Mesodermal cell (in vitro differentiated cells): ENCODE data around the gene ANXA2.

Source experiments
- H3K27ac ChIP-seq: 2 replicates; pipeline ENCODE4 v1.7.0; 2013; ENCODE audit warnings: mild to moderate bottlenecking, low read depth, low read length, moderate library complexity; ENCODE audit not compliant: severe bottlenecking
- H3K36me3 ChIP-seq: 2 replicates; pipeline ENCODE4 v1.7.1; 2013; ENCODE audit warnings: mild to moderate bottlenecking, low read length, moderate library complexity; ENCODE audit not compliant: control insufficient read depth, insufficient read depth
- H3K4me1 ChIP-seq: one replicate; pipeline ENCODE4 v1.7.1; 2013; ENCODE audit warnings: mild to moderate bottlenecking, low read length; ENCODE audit not compliant: insufficient read depth, control insufficient read depth, poor library complexity, severe bottlenecking
- H3K4me3 ChIP-seq: 2 replicates; pipeline ENCODE4 v1.7.0; 2013; ENCODE audit warnings: low read length, control low read depth, mild to moderate bottlenecking; ENCODE audit not compliant: insufficient read depth, poor library complexity, severe bottlenecking; ENCODE audit errors: extremely low read depth
- H3K9me3 ChIP-seq: 2 replicates; pipeline ENCODE4 v1.7.1; 2013; ENCODE audit warnings: mild to moderate bottlenecking, low read length, moderate library complexity; ENCODE audit not compliant: control insufficient read depth
- WGBS, 2 experiments: methylation state at CpG; one replicate each; pipeline ENCODE4 v1.1.5; 2013; ENCODE audit warnings: missing lambda C conversion rate in 2 of 2; ENCODE audit not compliant: insufficient coverage in 2 of 2; 5-methylcytosine and 5-hydroxymethylcytosine counted together

The ANXA2 gene

DNA sequence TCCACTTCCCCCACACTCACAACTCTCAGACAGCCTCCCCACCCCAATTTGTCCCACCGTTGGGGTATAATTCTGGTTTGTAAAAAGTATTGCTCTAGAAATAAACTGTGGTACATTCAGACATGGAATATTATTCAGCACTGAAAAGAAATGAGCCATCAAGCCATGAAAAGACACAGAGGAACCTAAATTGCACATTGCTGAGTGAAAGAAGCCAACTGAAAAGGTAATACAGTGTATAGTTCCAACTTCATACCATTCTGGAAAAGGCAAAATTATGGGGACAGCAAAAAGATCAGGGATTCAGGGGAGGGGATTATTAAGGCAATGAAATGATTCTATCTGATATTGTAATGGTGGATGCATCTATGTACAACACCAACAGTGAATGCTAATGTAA lies 10.5 kb downstream of the ANXA2 start:
- Histone ChIP-seq H3K27ac (no peak overlapping the region), H3K36me3 (peaks cover 83% of the 10 kb centered on the region), H3K9me3 (no peaks in the 10 kb centered on the region), H3K4me3 (no peak overlapping the region), H3K4me1 (peaks cover 50% of the 10 kb centered on the region)
- no CpG with 5 or more reads among the region's 1 CpG for WGBS, 2 experiments

GRCh38 chr15:60386615-60387014 lies 11.2 kb downstream of the ANXA2 start:
- H3K4me3 ChIP-seq, result no peak overlapping the region
- no peaks in the 10 kb centered on the region for H3K9me3 ChIP-seq
- H3K4me1 ChIP-seq, result peaks cover 47% of the 10 kb centered on the region
- H3K27ac ChIP-seq, result no peak overlapping the region
- H3K36me3 ChIP-seq, result peaks cover 90% of the 10 kb centered on the region
- WGBS, 2 experiments, result 85 to 100% methylated on average over 1 to 2 of the region's 4 CpGs

- WGBS, 2 experiments, result 100% methylated on average over 3 to 4 of the region's 7 CpGs
- peaks cover 50% of the 10 kb centered on the region for H3K4me1 ChIP-seq
- H3K36me3 ChIP-seq, result peaks cover 95% of the 10 kb centered on the region
- H3K4me3 ChIP-seq, result no peak overlapping the region
- H3K27ac ChIP-seq, result no peak overlapping the region
- no peaks in the 10 kb centered on the region for H3K9me3 ChIP-seq
Measured at GRCh38 chr15:60385620-60386552, 11.9 kb downstream of the ANXA2 start.

GRCh38 chr15:60384526-60385126 lies 13.2 kb downstream of the ANXA2 start:
- peaks cover 48% of the 10 kb centered on the region for H3K4me1 ChIP-seq
- H3K36me3 ChIP-seq, result peaks cover 95% of the 10 kb centered on the region
- H3K27ac ChIP-seq, result no peak overlapping the region
- no peak overlapping the region for H3K4me3 ChIP-seq
- H3K9me3 ChIP-seq, result no peaks in the 10 kb centered on the region
- 83% methylated on average over 1 of the region's 3 CpGs; no CpG with 5 or more reads in 1 of the 2 experiments for WGBS, 2 experiments

DNA sequence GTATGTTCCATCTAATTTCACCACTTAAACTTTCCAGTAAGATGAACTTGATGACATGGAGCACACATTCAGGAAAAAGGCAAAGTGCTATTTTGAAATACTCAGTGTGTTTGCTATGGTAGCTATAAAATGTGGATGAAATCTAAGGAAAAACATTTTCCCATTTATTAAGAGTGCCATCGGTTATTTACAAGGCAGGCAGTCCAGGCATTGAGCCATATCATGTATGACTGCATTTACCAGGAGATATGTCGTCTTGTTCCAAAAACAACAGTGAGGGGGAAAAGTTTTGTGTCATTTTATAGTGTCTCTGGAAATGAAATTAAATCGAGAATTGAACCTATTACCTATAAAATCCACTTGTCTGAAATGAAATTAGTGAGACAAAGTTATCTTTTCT lies 13.7 kb downstream of the ANXA2 start:
- Histone ChIP-seq H3K4me1 (peaks cover 43% of the 10 kb centered on the region), H3K36me3 (peaks cover 95% of the 10 kb centered on the region), H3K27ac (no peak overlapping the region), H3K4me3 (no peak overlapping the region), H3K9me3 (no peaks in the 10 kb centered on the region)
- WGBS, 2 experiments, result 100% methylated on average over 1 of the region's 3 CpGs; no CpG with 5 or more reads in 1 of the 2 experiments

DNA sequence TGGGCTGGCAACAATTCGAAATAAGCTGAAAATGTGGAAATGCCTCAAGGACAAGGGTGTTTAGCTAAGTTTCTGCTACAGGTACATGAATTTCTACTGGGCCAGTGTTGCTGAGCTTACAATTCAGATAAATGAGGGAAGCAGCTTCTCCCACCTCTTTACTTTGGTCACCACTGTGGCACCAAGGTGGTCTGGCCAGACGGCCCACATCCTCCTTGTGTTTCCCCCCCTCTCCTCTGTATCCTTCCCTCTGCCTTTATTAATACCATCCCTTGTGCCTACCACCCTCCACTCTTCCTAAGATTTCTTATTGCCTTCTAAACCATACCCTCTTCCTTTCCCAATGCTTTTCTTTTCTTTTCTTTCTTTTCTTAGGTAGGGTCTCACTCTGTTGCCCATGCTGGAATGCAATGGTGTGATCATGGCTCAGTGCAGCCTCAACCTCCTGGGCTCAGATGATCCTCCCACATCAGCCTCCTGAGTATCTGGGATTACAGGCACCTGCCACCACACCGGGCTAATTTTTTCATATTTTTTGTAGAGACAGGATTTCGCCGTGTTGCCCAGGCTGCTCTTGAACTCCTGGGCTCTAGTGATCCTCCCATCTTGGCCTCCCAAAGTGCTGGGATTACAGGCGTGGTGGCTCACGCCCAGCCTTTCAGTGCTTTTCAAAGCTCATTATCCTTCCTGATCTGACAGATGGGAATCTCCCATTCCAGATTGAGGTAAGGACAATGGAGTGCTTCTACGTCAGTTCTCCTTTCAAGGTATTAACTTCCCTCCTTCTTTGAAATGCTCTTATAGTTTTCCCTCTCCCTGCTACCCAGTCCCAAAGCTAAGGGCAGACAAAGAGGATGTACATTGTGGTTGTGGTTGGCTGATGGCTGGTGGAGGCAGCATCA lies 14.8 kb downstream of the ANXA2 start:
- Histone ChIP-seq H3K36me3 (peaks cover 91% of the 10 kb centered on the region), H3K4me1 (peaks cover 46% of the 10 kb centered on the region), H3K9me3 (no peaks in the 10 kb centered on the region), H3K27ac (no peak overlapping the region), H3K4me3 (no peak overlapping the region)
- 94 to 98% methylated on average over 7 of the region's 8 CpGs for WGBS, 2 experiments

DNA sequence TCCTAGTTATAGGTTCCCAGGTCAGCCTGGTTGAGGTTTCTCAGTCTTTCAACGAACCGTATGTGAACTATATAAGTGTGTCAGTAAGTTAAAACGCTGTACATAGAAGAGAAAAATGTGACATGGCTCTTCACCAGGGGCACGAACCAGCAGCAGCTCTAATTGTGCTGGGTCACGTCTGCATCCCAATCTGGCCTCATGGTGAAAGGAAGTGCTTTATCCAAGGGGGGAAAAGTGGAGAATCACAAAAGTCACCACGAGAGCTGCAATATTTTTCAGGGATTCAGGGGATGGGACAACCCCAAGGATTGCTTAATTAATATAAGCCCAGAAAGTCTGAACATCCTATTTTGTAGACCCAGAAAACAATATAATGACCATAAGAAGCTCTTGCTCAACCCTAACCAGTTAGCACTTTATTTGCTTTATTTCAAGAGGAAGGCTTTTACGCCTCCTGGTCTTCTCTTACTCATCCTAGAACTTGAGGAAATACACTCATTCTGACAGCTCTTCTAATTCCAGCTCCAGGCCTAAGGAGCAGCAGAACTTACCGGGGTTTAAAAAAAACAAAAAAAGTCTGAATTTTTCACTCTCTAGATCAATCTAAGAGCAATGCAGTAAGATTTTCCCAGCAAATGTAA lies 16.5 kb downstream of the ANXA2 start:
- 93% methylated on average over 5 to 6 of the region's 8 CpGs for WGBS, 2 experiments
- H3K27ac ChIP-seq, result peak overlapping the region; percentile 73

GRCh38 chr15:60379525-60380274 lies 18.1 kb downstream of the ANXA2 start:
- peak overlapping the region; percentile 96 for H3K27ac ChIP-seq
- no peaks in the 10 kb centered on the region for H3K9me3 ChIP-seq
- peaks cover 69% of the 10 kb centered on the region for H3K4me1 ChIP-seq
- no peak overlapping the region for H3K4me3 ChIP-seq
- WGBS, 2 experiments, result 87 to 94% methylated on average over 2 to 4 of the region's 8 CpGs
- H3K36me3 ChIP-seq, result peaks cover 87% of the 10 kb centered on the region

More for the DNA sequence above, 16.5 kb downstream of the ANXA2 start:
- Histone ChIP-seq H3K9me3 (no peaks in the 10 kb centered on the region), H3K4me3 (no peak overlapping the region), H3K36me3 (peaks cover 95% of the 10 kb centered on the region), H3K4me1 (peaks cover 54% of the 10 kb centered on the region)

- H3K4me3 ChIP-seq, result no peak overlapping the region
- H3K36me3 ChIP-seq, result peaks cover 86% of the 10 kb centered on the region
- H3K4me1 ChIP-seq, result peaks cover 75% of the 10 kb centered on the region
- H3K9me3 ChIP-seq, result no peaks in the 10 kb centered on the region
- no CpG with 5 or more reads among the region's 1 CpG for WGBS, 2 experiments
- peak overlapping the region; percentile 96 for H3K27ac ChIP-seq
Measured at GRCh38 chr15:60379185-60379524, 18.6 kb downstream of the ANXA2 start.
